Activated naive CD4-positive, alpha-beta T cell treated with anti-CD3 and anti-CD28 coated beads, Interleukin-2, amount 50 U/mL, for 72 hours (primary cell): ENCODE data around the gene ADRM1. TPM values are rescaled to one million over a fixed set of nuclear protein-coding genes. Genes with fewer than 3 reads are reported as not detected.

Experiments
- ATAC-seq, 2 donors: fragments of 150-1000 bp; cut with Tn5 transposase; 2 replicates each; pipeline ENCODE4 v1.10.0; 2021; ENCODE audit warnings: mild to moderate bottlenecking in 2 of 2, moderate library complexity in 2 of 2
- DNase-seq, 2 donors: peaks; one replicate each; pipeline ENCODE4 v3.0.0; 2021 to 2022; ENCODE audit warnings: low spot score in 2 of 2
- H3K27ac Mint-ChIP-seq, 2 donors: one replicate each; pipeline ENCODE4 v1.8.0; 2022; ENCODE audit warnings: mild to moderate bottlenecking in 2 of 2, mixed read lengths in 2 of 2
- H3K36me3 Mint-ChIP-seq, 2 donors: one replicate each; pipeline ENCODE4 v1.8.0; 2022; ENCODE audit warnings: mixed read lengths in 2 of 2
- H3K9me3 Mint-ChIP-seq, 2 donors: one replicate each; pipeline ENCODE4 v1.8.0; 2022; ENCODE audit warnings: mixed read lengths in 2 of 2
- total RNA-seq, 2 donors: library from RNA; stranded (reverse); gene quantifications; one replicate each; pipeline ENCODE4 v1.2.3, GENCODE V29; 2022

Gene ADRM1
- total RNA-seq, 2 donors from 2014 or later: 92.6 to 93.6 TPM

- Mint-ChIP-seq H3K27ac (no peak overlapping the region), H3K36me3 (no peaks in the 10 kb centered on the region), H3K9me3 (no peaks in the 10 kb centered on the region)
- DNase-seq: no peak
- ATAC-seq: no peak
Measured at GRCh38 chr20:62335532-62335931, 32.7 kb downstream of the ADRM1 start.

- ATAC-seq: no peak
- DNase-seq: no peak
- Mint-ChIP-seq H3K9me3 (no peaks in the 10 kb centered on the region), H3K27ac (no peak overlapping the region), H3K36me3 (no peaks in the 10 kb centered on the region)
Measured at GRCh38 chr20:62336329-62336728, 33.5 kb downstream of the ADRM1 start.

DNA sequence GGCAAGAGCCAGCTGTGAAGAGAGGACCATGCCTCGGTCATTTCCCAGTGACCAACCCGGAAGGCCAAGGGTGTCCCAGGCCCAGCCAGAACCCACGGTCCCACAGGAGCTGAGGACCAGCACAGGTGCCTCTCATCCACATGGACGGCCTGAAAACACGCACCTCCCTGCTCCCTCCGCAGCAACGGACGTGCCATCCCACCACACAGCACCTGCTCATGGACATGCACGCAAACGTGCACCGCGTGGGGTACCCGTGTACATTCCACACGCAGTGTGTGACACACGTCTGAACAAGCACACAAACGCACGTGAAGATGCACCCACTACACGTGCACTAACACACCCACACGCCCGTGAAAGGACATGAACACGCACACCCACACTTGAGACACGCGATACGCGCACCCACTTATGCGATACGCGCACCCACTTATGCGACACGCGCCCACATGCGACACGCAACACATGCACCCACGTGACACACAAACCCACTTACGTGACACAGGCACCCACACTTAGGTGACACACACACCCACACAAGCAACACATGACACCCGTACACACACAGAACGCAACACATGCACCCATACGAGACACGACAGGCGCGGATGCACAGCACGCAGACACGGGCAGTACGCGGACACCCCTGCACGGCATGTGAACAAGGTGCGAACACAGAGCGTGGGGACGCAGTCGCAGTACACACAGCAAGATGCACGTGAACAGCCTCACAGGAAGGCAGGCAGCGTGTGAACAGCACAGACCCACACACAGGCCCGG, 34.2 kb downstream of the ADRM1 start:
- ATAC-seq (no peak), DNase-seq (no peak)
- no peaks in the 10 kb centered on the region for H3K36me3 Mint-ChIP-seq
- H3K9me3 Mint-ChIP-seq: no peaks in the 10 kb centered on the region
- H3K27ac Mint-ChIP-seq: no peak overlapping the region

GRCh38 chr20:62337558-62338293, 34.9 kb downstream of the ADRM1 start:
- no peak overlapping the region for H3K27ac Mint-ChIP-seq
- no peaks in the 10 kb centered on the region for H3K36me3 Mint-ChIP-seq
- ATAC-seq (no peak), DNase-seq (no peak)
- H3K9me3 Mint-ChIP-seq: no peaks in the 10 kb centered on the region

DNA sequence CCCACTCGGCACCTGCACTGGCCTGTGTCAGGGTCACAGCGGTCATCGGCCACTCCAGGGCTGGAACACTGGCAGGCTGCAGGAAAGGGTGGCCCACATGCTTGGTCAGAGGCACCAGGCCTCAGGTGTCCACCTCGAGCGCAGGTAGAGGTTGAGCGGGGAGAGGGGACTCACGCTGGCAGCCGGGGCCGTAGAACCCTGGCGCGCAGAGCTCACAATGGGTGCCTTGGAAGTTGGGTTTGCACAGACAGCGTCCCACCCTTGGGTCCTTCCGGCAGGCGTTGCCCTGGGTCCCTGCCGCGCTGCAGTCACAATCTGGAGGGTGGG, 35.5 kb downstream of the ADRM1 start:
- no peaks in the 10 kb centered on the region for H3K9me3 Mint-ChIP-seq
- no peak for DNase-seq
- H3K27ac Mint-ChIP-seq: no peak overlapping the region
- H3K36me3 Mint-ChIP-seq: no peaks in the 10 kb centered on the region
- ATAC-seq: no peak

DNA sequence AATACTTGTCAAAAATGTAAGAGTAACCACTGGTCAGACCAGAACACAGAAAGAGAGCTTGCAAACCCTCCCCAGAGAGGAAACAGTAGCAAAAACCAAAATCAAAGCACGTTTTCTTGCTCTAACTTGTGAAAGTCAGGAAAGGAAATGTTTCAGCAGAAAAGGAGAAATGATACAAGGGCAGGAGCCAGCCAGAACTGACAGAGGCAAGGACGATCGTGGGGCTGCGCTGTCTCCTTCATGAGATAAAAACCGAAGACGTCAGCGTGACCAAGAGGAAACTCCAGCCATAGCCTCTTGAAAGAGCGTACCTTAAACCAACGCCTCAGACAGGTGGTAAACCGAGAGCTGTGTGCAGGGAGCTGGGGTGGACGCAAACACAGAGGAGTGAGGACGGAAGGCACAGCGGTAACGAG, 36.9 kb downstream of the ADRM1 start:
- Mint-ChIP-seq H3K9me3 (no peaks in the 10 kb centered on the region), H3K27ac (no peak overlapping the region), H3K36me3 (no peaks in the 10 kb centered on the region)
- no peak for ATAC-seq
- no peak for DNase-seq

DNA sequence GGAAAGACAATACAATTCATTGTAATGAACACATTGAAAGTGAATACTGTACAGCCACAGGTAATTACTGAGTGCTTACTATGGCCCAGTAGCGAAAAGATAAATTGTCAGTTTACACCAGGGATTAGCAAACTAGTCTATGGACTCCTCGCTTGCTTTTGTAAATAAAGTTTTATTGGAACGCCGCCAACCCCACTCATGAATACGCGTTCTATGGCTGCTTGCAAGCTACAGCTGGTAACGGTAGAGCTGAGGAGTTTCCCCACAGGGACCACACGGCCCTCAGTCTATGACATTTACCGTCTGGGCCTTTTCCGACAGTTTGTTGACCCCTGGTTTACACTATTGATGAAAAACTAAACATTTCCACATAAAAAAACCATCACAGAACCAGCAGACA, 40.1 kb downstream of the ADRM1 start:
- DNase-seq (no peak), ATAC-seq (no peak)
- H3K27ac Mint-ChIP-seq: no peak overlapping the region
- no peaks in the 10 kb centered on the region for H3K9me3 Mint-ChIP-seq
- H3K36me3 Mint-ChIP-seq: no peaks in the 10 kb centered on the region

- peaks cover 4 to 5% of the 10 kb centered on the region in 2 donors for H3K9me3 Mint-ChIP-seq
- H3K27ac Mint-ChIP-seq: no peak overlapping the region
- no peak for ATAC-seq
Measured at GRCh38 chr20:62344092-62344491, 41.3 kb downstream of the ADRM1 start.

DNA sequence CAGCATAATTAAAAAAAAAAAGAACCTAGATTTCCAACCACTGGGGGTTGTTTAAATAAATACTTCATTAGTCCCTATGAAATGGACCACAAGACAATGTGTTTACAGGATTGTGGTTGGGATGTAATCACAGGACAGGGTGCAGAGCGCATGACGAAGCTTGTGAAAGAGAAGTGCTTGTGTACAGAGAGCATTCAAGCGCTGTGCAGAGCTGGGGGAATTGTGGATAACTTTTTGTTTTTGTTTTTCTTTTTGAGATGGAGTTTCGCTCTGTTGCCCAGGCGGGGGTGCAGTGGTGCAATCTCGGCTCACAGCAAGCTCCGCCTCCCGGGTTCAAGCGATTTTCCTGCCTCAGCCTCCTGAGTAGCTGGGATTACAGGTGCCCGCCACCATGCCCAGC, 42.0 kb downstream of the ADRM1 start:
- H3K36me3 Mint-ChIP-seq: peaks cover 5 to 6% of the 10 kb centered on the region in 2 donors
- no peak overlapping the region for H3K27ac Mint-ChIP-seq
- no peak for ATAC-seq
- no peak for DNase-seq
- H3K9me3 Mint-ChIP-seq: peaks cover 8 to 9% of the 10 kb centered on the region in 2 donors

More at GRCh38 chr20:62344092-62344491, 41.3 kb downstream of the ADRM1 start:
- DNase-seq: no peak
- H3K36me3 Mint-ChIP-seq: peaks cover 5 to 6% of the 10 kb centered on the region in 2 donors

- no peak for ATAC-seq
- Mint-ChIP-seq H3K9me3 (peaks cover 8 to 9% of the 10 kb centered on the region in 2 donors), H3K36me3 (peaks cover 5 to 6% of the 10 kb centered on the region in 2 donors), H3K27ac (no peak overlapping the region)
- DNase-seq: no peak
Measured at GRCh38 chr20:62345681-62346370, 43.0 kb downstream of the ADRM1 start.

DNA sequence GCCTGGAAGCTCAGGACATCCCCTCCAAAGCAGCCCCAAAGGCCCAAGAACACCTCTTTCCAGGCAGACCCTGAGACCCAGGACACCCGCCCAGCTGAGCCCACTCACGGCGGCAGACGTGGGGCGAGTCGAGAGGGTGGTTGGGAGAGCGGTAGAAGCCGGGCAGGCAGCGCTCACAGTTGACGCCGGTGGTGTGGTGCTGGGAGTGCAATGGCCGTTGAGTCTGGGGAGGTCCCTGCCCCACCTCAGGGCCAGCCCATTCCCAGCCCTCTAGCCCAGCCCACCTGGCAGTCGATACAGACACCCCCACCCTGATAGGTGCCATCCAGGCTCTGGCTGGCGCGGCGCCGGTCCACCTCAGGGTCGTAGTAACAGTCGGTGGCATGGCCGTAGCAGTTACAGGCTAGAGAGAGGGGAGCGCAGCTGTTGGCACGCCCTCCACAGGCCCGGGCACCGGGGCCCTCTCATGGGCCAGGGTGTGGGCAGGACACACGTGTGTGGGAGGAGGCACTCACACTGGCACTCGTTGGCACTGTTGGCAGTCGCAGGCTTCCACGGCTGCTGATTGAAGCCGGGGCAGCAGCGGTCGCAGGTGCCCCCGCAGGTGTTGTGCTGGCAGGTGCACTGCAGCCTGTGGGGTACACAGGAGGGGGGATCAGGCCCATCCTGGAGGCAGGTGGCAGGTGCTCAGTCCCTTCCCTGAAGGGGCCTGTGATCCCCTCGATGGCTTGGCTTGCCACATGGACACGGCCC, 43.8 kb downstream of the ADRM1 start:
- Mint-ChIP-seq H3K9me3 (peaks cover 8 to 9% of the 10 kb centered on the region in 2 donors), H3K36me3 (peaks cover 5 to 6% of the 10 kb centered on the region in 2 donors), H3K27ac (no peak overlapping the region)
- no peak for DNase-seq
- ATAC-seq: no peak

DNA sequence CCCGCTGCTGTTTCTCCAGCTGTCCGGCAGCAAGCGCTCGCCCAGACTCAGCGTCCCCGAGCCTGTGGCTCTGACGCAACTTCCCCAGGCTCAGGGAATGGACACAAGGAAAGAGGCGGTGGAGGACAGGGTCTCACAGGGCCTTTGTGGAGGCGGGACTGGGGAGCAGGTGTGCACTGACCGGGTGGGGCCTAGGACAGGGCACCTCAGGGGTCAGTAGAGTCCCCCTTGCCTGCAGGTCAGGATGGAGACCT, 44.3 kb downstream of the ADRM1 start:
- peaks cover 5 to 6% of the 10 kb centered on the region in 2 donors for H3K36me3 Mint-ChIP-seq
- ATAC-seq (no peak), DNase-seq (no peak)
- H3K27ac Mint-ChIP-seq: no peak overlapping the region
- H3K9me3 Mint-ChIP-seq: peaks cover 8 to 9% of the 10 kb centered on the region in 2 donors

DNA sequence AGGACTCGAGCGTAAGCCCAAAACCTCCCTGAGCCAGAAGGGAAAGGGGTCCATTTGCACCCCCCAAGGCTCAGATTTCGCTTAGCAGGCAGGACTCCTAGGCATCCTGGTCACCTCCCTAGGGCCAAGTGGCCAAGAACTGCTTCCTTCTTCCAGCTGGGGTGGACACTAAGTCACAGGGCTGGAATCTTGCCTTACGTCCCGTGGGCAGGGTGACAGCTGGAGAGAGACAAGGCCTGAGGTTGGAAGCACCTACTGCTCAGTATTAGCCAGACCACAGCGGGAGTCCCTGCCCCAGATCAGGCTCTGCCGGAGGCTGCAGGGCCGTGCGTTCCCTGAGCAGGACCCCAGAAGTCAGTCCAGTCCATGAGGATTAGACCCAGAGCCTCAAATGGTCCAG, 44.6 kb downstream of the ADRM1 start:
- ATAC-seq (no peak), DNase-seq (no peak)
- no peak overlapping the region for H3K27ac Mint-ChIP-seq
- peaks cover 8 to 9% of the 10 kb centered on the region in 2 donors for H3K9me3 Mint-ChIP-seq
- H3K36me3 Mint-ChIP-seq: peaks cover 5 to 6% of the 10 kb centered on the region in 2 donors

DNA sequence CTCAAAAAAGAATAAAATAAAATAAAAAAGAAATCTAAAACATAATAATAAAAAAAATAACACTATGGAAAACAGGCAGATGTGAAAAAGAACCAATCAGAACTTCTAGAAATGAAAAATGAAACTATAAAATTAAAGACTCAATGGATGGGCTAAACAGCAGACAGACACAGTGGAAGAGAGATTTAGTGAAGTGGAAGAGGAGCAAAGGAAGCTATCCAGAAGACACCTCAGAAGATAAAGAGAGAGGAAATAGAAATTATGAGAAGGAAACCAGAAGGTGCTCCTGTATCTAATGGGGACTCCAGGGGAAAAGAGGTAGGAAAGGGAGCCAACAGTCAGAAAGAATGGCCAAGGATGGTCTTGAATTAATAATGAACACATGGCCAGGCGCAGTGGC, 45.8 kb downstream of the ADRM1 start:
- Mint-ChIP-seq H3K27ac (peak overlapping the region in 1 of 2 donors; percentile 35), H3K9me3 (peaks cover 8 to 9% of the 10 kb centered on the region in 2 donors), H3K36me3 (peaks cover 5 to 6% of the 10 kb centered on the region in 2 donors)
- ATAC-seq (no peak), DNase-seq (no peak)

- Mint-ChIP-seq H3K36me3 (peaks cover 5 to 6% of the 10 kb centered on the region in 2 donors), H3K9me3 (peaks cover 8 to 9% of the 10 kb centered on the region in 2 donors), H3K27ac (no peak overlapping the region)
- no peak for ATAC-seq
- no peak for DNase-seq
Measured at GRCh38 chr20:62349556-62350097, 46.8 kb downstream of the ADRM1 start.

DNA sequence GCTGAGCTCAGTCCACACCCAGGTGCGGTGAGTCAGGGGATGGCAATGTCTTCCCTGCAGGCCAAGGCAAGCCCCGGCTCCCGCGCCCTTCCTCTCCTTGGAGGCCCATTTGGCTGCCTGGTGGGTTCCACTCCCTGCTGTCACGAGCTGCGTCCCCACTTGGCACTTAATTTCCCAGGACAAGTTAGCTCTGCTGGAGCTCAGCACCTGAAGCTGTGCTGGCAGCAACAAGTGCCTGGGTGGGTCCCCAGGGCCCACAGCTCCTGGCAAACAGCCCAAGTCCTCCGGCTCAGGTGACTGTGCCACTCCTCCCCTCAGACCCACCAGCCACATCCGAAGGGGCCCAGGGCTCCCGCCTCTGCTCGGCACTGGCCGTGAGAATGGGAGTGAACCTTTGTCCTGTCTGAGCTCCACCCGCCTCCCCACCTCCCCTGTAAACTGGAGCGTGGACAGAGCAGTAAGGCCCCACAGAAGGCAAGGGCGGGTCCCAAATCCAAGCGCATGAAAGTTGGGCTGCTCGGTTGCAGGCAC, 47.4 kb downstream of the ADRM1 start:
- H3K27ac Mint-ChIP-seq: no peak overlapping the region
- DNase-seq: no peak
- ATAC-seq: no peak
- peaks cover 8 to 9% of the 10 kb centered on the region in 2 donors for H3K9me3 Mint-ChIP-seq
- H3K36me3 Mint-ChIP-seq: peaks cover 5 to 6% of the 10 kb centered on the region in 2 donors
